CD14-positive monocyte (primary cell): ENCODE results near the gene LZTS2. TPM values are rescaled to one million over a fixed set of nuclear protein-coding genes. Genes with fewer than 3 reads are reported as not detected.

Experiments used
- DNase-seq, 3 donors: peaks; one replicate each; pipeline ENCODE4 v3.0.0-alpha.2; 2011 to 2022
- H2AFZ ChIP-seq: 2 replicates; pipeline ENCODE4 v1.6.0; 2012; ENCODE audit warnings: mild to moderate bottlenecking, low read depth, low read length, inconsistent platforms; ENCODE audit not compliant: insufficient read depth, poor library complexity, severe bottlenecking
- H3K27ac ChIP-seq, 2 donors: 1 replicate in 1 of 2; 2 replicates in 1 of 2; pipeline ENCODE4 v1.5.1; 2012 to 2013; ENCODE audit warnings: low read length in 2 of 2, control low read depth in 1 of 2, inconsistent platforms in 1 of 2, low read depth in 1 of 2, mild to moderate bottlenecking in 1 of 2
- H3K27me3 ChIP-seq, 2 donors: one replicate each; pipeline versions ENCODE4 v1.6.0 to v1.6.1; 2011 to 2013; ENCODE audit warnings: low read length in 2 of 2; ENCODE audit not compliant: control insufficient read depth in 2 of 2, insufficient read depth in 2 of 2
- H3K36me3 ChIP-seq, 2 donors: replicated peaks in 1 of 2; 1 replicate in 1 of 2; 2 replicates in 1 of 2; pipeline versions ENCODE4 v1.5.1 to v1.6.1; 2012 to 2013; ENCODE audit warnings: low read length in 2 of 2, control low read depth in 1 of 2, inconsistent platforms in 1 of 2, mild to moderate bottlenecking in 1 of 2; ENCODE audit not compliant: insufficient read depth in 2 of 2, control insufficient read depth in 1 of 2
- H3K4me1 ChIP-seq, 2 donors: 1 replicate in 1 of 2; 2 replicates in 1 of 2; pipeline versions ENCODE4 v1.5.1 to v1.6.1; 2012 to 2013; ENCODE audit warnings: low read length in 2 of 2, control low read depth in 1 of 2, inconsistent platforms in 1 of 2, mild to moderate bottlenecking in 1 of 2, moderate library complexity in 1 of 2; ENCODE audit not compliant: insufficient read depth in 2 of 2, control insufficient read depth in 1 of 2
- H3K4me2 ChIP-seq: replicated peaks from 2 replicates; pipeline ENCODE3; 2012; ENCODE audit warnings: low read length, moderate library complexity, mild to moderate bottlenecking; ENCODE audit not compliant: poor library complexity, severe bottlenecking; ENCODE audit errors: extremely low read depth
- H3K4me3 ChIP-seq, 3 experiments: fragments of 200-600 bp in 1 of 3; sonication (generic) in 1 of 3; replicated peaks in 1 of 3; 1 replicate in 2 of 3; 2 replicates in 1 of 3; pipeline ENCODE4 v1.5.1; 2011 to 2013; ENCODE audit warnings: low read length in 3 of 3, mild to moderate bottlenecking in 3 of 3, control low read depth in 2 of 3, low read depth in 2 of 3, inconsistent platforms in 1 of 3, moderate library complexity in 1 of 3
- H3K79me2 ChIP-seq: 2 replicates; pipeline ENCODE4 v1.6.0; 2012; ENCODE audit warnings: mild to moderate bottlenecking, control low read depth, inconsistent platforms, low read length, moderate library complexity; ENCODE audit not compliant: insufficient read depth
- H3K9ac ChIP-seq: 2 replicates; pipeline ENCODE4 v1.6.0; 2017; ENCODE audit warnings: low read length, mild to moderate bottlenecking; ENCODE audit not compliant: insufficient read depth, poor library complexity, severe bottlenecking
- H3K9me3 ChIP-seq, 2 donors: replicated peaks in 1 of 2; 1 replicate in 1 of 2; 2 replicates in 1 of 2; pipeline versions ENCODE4 v1.5.1 to v1.6.1; 2012 to 2013; ENCODE audit warnings: low read length in 2 of 2, control low read depth in 1 of 2; ENCODE audit not compliant: control insufficient read depth in 1 of 2, insufficient read depth in 1 of 2
- H4K20me1 ChIP-seq: 2 replicates; pipeline ENCODE4 v1.6.0; 2012; ENCODE audit warnings: mild to moderate bottlenecking, low read length, control low read depth, moderate library complexity; ENCODE audit not compliant: insufficient read depth
- H3K27ac Mint-ChIP-seq, 7 donors: one replicate each; pipeline ENCODE4 v1.8.0; 2020; ENCODE audit warnings: mild to moderate bottlenecking in 7 of 7, mixed read lengths in 7 of 7, moderate library complexity in 6 of 7, inconsistent platforms in 2 of 7
- H3K27me3 Mint-ChIP-seq, 3 donors: one replicate each; pipeline ENCODE4 v1.8.0; 2021 to 2022; ENCODE audit warnings: low read depth in 3 of 3, mild to moderate bottlenecking in 3 of 3, mixed read lengths in 3 of 3, moderate library complexity in 3 of 3, inconsistent platforms in 1 of 3
- H3K36me3 Mint-ChIP-seq, 2 donors: one replicate each; pipeline ENCODE4 v1.8.0; 2020; ENCODE audit warnings: mixed read lengths in 2 of 2, inconsistent platforms in 1 of 2, mild to moderate bottlenecking in 1 of 2
- H3K4me1 Mint-ChIP-seq: one replicate; pipeline ENCODE4 v1.8.0; 2020; ENCODE audit warnings: mild to moderate bottlenecking, mixed read lengths
- H3K4me3 Mint-ChIP-seq, 2 donors: one replicate each; pipeline ENCODE4 v1.8.0; 2020; ENCODE audit warnings: mild to moderate bottlenecking in 2 of 2, mixed read lengths in 2 of 2, moderate library complexity in 1 of 2
- H3K9me3 Mint-ChIP-seq, 7 donors: one replicate each; pipeline ENCODE4 v1.8.0; 2020 to 2022; ENCODE audit warnings: mixed read lengths in 7 of 7, mild to moderate bottlenecking in 6 of 7, moderate library complexity in 6 of 7, inconsistent platforms in 2 of 7
- whole genome bisulfite sequencing: methylation state at CpG from one replicate; pipeline ENCODE4 v1.1.5; 2013; ENCODE audit warnings: missing lambda C conversion rate; ENCODE audit not compliant: insufficient coverage; 5-methylcytosine and 5-hydroxymethylcytosine counted together
- intact Hi-C, 2 donors: fragments of 100-400 bp; cut with micrococcal nuclease; formaldehyde crosslinking; loops; one replicate each; pipeline versions ENCODE4 v1.15.0 to v1.15.1; 2023
- polyA plus RNA-seq, 3 donors: library from polyadenylated mRNA; depleted of rRNA in 1 of 3; unstranded in 2 of 3; stranded (reverse) in 1 of 3; fragments of 300-500 nt in 2 of 3; fragments of >200 nt in 1 of 3; fragmentation: Illumina TruSeq in 2 of 3; gene quantifications; 1 replicate in 2 of 3; 2 replicates in 1 of 3; pipeline ENCODE4 v1.2.3, GENCODE V29; 2012 to 2021
- TF ChIP-seq, protein P1 (sequence below): fragments of 200-600 bp; IDR thresholded peaks from one replicate; pipeline ENCODE4 v1.8.0; 2022; ENCODE audit warnings: antibody characterized with exemption, mild to moderate bottlenecking

Gene LZTS2
- polyA plus RNA-seq, 3 donors = 2.8 to 9.2 (median 3.3) TPM

GRCh38 chr10:101019440-101019703 is 19.8 kb downstream of the LZTS2 start:
- Histone ChIP-seq H3K4me3 (peak overlapping the region in 1 of 3 experiments; percentile 49), H3K9me3 (no peaks in the 10 kb centered on the region), H3K9ac (peak overlapping the region; percentile 35), H4K20me1 (no peaks in the 10 kb centered on the region), H2AFZ (peak overlapping the region; percentile 56), H3K79me2 (no peaks in the 10 kb centered on the region), H3K4me2 (peak overlapping the region; percentile 68), H3K27me3 (peaks cover 0 to 5% of the 10 kb centered on the region in 2 donors), H3K4me1 (peaks cover 18 to 26% of the 10 kb centered on the region in 2 donors), H3K27ac (no peak overlapping the region), H3K36me3 (no peaks in the 10 kb centered on the region)
- Mint-ChIP-seq H3K4me1 (peaks cover 31% of the 10 kb centered on the region), H3K4me3 (peak overlapping the region; percentile 53 to 69), H3K36me3 (no peaks in the 10 kb centered on the region), H3K27ac (peak overlapping the region in 1 of 7 donors; percentile 73), H3K9me3 (peaks cover 0 to 3% (median 0%) of the 10 kb centered on the region in 7 donors), H3K27me3 (peaks cover 18 to 25% (median 21%) of the 10 kb centered on the region in 3 donors)
- intact Hi-C loops = no loop called here
- TF ChIP-seq, protein P1, sequence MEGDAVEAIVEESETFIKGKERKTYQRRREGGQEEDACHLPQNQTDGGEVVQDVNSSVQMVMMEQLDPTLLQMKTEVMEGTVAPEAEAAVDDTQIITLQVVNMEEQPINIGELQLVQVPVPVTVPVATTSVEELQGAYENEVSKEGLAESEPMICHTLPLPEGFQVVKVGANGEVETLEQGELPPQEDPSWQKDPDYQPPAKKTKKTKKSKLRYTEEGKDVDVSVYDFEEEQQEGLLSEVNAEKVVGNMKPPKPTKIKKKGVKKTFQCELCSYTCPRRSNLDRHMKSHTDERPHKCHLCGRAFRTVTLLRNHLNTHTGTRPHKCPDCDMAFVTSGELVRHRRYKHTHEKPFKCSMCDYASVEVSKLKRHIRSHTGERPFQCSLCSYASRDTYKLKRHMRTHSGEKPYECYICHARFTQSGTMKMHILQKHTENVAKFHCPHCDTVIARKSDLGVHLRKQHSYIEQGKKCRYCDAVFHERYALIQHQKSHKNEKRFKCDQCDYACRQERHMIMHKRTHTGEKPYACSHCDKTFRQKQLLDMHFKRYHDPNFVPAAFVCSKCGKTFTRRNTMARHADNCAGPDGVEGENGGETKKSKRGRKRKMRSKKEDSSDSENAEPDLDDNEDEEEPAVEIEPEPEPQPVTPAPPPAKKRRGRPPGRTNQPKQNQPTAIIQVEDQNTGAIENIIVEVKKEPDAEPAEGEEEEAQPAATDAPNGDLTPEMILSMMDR = no peak
- peak in 1 of 3 donors; percentile 21 for DNase-seq
- WGBS = no CpG with 5 or more reads among the region's 2 CpGs

DNA sequence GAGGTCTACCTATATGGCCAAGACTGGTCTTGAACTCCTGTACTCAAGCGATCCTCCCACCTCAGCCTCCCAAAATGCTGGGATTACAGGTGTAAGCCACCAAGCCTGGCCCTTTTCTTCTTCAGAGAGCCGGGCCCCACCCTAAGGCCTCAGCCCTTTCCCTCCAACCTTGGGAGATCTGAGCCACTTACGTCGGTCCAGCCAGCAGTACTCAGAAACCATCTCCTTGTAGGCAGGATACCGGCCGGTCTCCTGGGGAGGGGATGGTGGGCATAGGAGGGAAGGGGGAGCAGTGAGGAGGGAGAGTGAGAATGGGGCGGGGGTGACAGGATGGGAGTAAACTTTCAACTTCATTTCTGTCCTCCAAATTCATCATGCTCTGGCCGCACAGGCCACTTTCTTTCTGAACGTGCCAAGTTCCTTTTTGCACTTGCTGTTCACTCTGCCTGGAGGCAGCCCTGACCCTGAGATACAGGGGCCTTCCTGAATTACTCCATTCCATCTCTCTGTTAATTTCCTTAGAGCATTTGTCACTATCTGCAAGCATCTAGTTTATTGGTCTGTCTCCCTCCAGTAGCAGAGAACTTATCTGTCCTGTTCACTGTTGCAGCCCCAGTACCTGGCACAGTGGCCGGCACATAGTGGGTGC is 20.9 kb downstream of the LZTS2 start:
- no peak overlapping the region for H3K4me3 ChIP-seq
- no peak overlapping the region for H2AFZ ChIP-seq
- peaks cover 18 to 26% of the 10 kb centered on the region in 2 donors for H3K4me1 ChIP-seq
- no peak overlapping the region for H3K4me2 ChIP-seq
- WGBS = 42% methylated on average over 3 of the region's 10 CpGs
- peaks cover 0 to 3% (median 0%) of the 10 kb centered on the region in 7 donors for H3K9me3 Mint-ChIP-seq
- intact Hi-C loops = no loop called here
- TF ChIP-seq, protein P1 = no peak
- no peak overlapping the region for H3K4me3 Mint-ChIP-seq
- H3K79me2 ChIP-seq = no peaks in the 10 kb centered on the region
- H3K27ac ChIP-seq = no peak overlapping the region
- H3K9me3 ChIP-seq = no peaks in the 10 kb centered on the region
- H3K27me3 Mint-ChIP-seq = peaks cover 18 to 19% (median 19%) of the 10 kb centered on the region in 3 donors
- peaks cover 29% of the 10 kb centered on the region for H3K4me1 Mint-ChIP-seq
- no peaks in the 10 kb centered on the region for H3K36me3 ChIP-seq
- peak in 2 of 3 donors; percentile 11 to 68 for DNase-seq
- H3K27ac Mint-ChIP-seq = peak overlapping the region in 1 of 7 donors; percentile 46
- no peak overlapping the region for H3K9ac ChIP-seq
- H4K20me1 ChIP-seq = no peaks in the 10 kb centered on the region
- H3K36me3 Mint-ChIP-seq = no peaks in the 10 kb centered on the region
- peaks cover 0 to 5% of the 10 kb centered on the region in 2 donors for H3K27me3 ChIP-seq
